ENCODE data around the gene MYO15A.

The MYO15A gene

DNA sequence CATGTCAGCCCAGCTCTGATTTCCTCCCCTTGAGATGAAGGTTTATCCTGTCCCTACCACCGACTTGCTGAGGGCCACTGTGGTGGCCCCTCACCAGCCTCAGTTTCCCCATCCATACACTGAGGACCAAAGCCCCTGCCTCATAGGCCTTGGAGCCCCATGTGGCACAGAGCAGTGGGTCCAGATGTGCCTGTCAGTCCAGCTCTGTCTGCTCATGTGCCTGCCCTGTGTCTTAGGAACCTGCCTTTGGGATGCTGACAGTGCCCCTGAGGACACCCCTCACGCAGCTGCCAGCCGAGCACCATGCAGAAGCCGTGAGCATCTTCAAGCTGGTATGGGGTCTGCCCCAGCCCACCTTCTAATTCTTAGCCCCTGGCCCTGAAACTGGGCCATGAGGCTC lies 35.7 kb downstream of the MYO15A start:
- H3K4me3 ChIP-seq (ENCODE audit: low read length in 2 of 2): no peak overlapping the region
- H3K27me3 ChIP-seq (ENCODE audit: control insufficient read depth in 2 of 2, insufficient read depth in 2 of 2, low read length in 2 of 2): peaks cover 0 to 4% of the 10 kb centered on the region in 2 donors
- no peaks in the 10 kb centered on the region for H3K9me3 ChIP-seq (ENCODE audit: control insufficient read depth in 2 of 2, low read length in 2 of 2)
- H3K27ac ChIP-seq (ENCODE audit: low read depth in 2 of 2, low read length in 2 of 2): no peak overlapping the region
- H3K9ac ChIP-seq (ENCODE audit: low read depth in 1 of 2, low read length in 2 of 2): no peak overlapping the region
- H3K4me1 ChIP-seq (ENCODE audit: control insufficient read depth in 2 of 2, insufficient read depth in 2 of 2, low read length in 2 of 2): no peaks in the 10 kb centered on the region
- H3K36me3 ChIP-seq (ENCODE audit: control insufficient read depth in 2 of 2, insufficient read depth in 2 of 2, low read length in 2 of 2): no peaks in the 10 kb centered on the region

DNA sequence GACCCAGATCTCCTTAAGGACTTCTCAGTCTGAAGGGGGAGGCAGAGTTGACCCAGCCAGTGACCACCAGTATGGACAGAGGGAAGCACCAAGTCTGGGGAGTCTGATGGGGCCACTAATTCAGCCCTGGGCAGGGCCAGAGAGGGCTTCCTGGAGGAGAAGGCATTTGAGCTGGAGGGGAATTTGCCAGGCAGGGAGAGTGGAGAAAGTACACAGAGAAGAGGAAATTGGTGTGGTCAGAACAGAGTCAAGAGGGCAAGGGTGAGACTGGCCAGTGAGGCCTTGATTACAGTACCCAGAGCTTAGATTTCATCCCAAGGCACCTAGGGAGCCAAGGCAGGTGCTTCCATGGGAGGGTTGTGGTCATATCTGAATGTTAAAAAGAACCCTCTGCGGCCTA lies 36.3 kb downstream of the MYO15A start:
- no peak overlapping the region for H3K27ac ChIP-seq (ENCODE audit: low read depth in 2 of 2, low read length in 2 of 2)
- H3K9ac ChIP-seq (ENCODE audit: low read depth in 1 of 2, low read length in 2 of 2): no peak overlapping the region
- H3K4me3 ChIP-seq (ENCODE audit: low read length in 2 of 2): no peak overlapping the region
- no peaks in the 10 kb centered on the region for H3K9me3 ChIP-seq (ENCODE audit: control insufficient read depth in 2 of 2, low read length in 2 of 2)
- H3K36me3 ChIP-seq (ENCODE audit: control insufficient read depth in 2 of 2, insufficient read depth in 2 of 2, low read length in 2 of 2): no peaks in the 10 kb centered on the region
- H3K4me1 ChIP-seq (ENCODE audit: control insufficient read depth in 2 of 2, insufficient read depth in 2 of 2, low read length in 2 of 2): no peaks in the 10 kb centered on the region
- H3K27me3 ChIP-seq (ENCODE audit: control insufficient read depth in 2 of 2, insufficient read depth in 2 of 2, low read length in 2 of 2): peaks cover 0 to 4% of the 10 kb centered on the region in 2 donors

DNA sequence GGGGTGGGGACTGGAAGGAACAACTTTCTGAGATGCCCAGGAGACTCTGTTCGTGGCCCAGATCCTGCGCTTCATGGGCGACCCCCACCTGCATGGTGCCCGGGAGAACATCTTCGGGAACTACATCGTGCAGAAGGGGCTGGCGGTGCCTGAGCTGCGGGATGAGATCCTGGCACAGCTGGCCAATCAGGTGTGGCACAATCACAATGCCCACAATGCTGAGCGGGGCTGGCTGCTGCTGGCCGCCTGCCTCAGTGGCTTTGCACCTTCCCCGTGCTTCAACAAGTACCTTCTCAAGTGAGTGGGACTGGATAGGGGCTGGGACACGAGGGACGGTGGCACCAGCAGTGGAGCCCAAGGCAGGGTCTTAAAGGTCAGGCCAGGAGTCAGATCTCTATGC lies 37.3 kb downstream of the MYO15A start:
- Histone ChIP-seq H3K9ac (ENCODE audit: low read depth in 1 of 2, low read length in 2 of 2) (no peak overlapping the region), H3K36me3 (ENCODE audit: control insufficient read depth in 2 of 2, insufficient read depth in 2 of 2, low read length in 2 of 2) (no peaks in the 10 kb centered on the region), H3K9me3 (ENCODE audit: control insufficient read depth in 2 of 2, low read length in 2 of 2) (no peaks in the 10 kb centered on the region), H3K27ac (ENCODE audit: low read depth in 2 of 2, low read length in 2 of 2) (no peak overlapping the region), H3K4me3 (ENCODE audit: low read length in 2 of 2) (no peak overlapping the region), H3K4me1 (ENCODE audit: control insufficient read depth in 2 of 2, insufficient read depth in 2 of 2, low read length in 2 of 2) (no peaks in the 10 kb centered on the region), H3K27me3 (ENCODE audit: control insufficient read depth in 2 of 2, insufficient read depth in 2 of 2, low read length in 2 of 2) (peaks cover 0 to 4% of the 10 kb centered on the region in 2 donors)

DNA sequence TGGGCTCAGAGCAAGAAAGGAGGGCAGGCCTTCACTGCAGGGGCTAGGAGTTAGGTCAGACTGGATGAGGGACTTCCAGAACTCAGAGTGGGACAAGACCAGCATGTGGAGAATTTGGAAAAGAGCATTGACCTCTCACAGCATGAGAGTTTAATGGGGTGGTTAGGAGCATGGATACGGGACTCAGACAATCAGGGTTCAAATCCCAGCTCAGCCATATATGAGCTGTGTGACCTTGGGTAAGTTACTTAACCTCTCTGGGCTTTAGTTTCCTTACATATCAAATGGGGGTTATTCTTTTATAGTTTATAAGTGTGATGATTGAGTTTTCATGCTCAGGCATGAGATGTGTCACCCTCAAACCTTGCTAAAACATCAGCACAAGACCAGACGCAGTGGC lies 37.7 kb downstream of the MYO15A start:
- Histone ChIP-seq H3K27me3 (ENCODE audit: control insufficient read depth in 2 of 2, insufficient read depth in 2 of 2, low read length in 2 of 2) (peaks cover 0 to 4% of the 10 kb centered on the region in 2 donors), H3K27ac (ENCODE audit: low read depth in 2 of 2, low read length in 2 of 2) (no peak overlapping the region), H3K36me3 (ENCODE audit: control insufficient read depth in 2 of 2, insufficient read depth in 2 of 2, low read length in 2 of 2) (no peaks in the 10 kb centered on the region), H3K4me1 (ENCODE audit: control insufficient read depth in 2 of 2, insufficient read depth in 2 of 2, low read length in 2 of 2) (no peaks in the 10 kb centered on the region), H3K4me3 (ENCODE audit: low read length in 2 of 2) (no peak overlapping the region), H3K9ac (ENCODE audit: low read depth in 1 of 2, low read length in 2 of 2) (no peak overlapping the region), H3K9me3 (ENCODE audit: control insufficient read depth in 2 of 2, low read length in 2 of 2) (no peaks in the 10 kb centered on the region)

DNA sequence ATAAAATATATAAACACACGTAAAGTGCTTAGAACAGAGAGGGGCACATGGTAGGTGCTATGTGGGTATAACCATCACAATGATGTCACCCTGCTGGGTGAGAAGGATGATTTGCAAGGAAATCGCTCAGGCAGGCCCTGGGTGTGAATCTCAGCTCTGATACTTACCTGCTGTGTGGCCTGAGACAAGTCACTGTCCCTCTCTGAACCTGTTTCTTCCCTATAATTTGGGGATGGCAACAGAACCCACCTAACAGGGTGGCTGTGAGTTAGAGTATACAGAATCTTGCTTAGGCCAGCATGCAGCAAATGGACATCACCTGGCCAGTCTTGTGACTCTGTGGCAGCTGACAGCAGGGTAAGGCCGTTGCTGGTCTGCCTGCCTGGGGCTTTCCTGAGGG lies 38.4 kb downstream of the MYO15A start:
- peaks cover 0 to 4% of the 10 kb centered on the region in 2 donors for H3K27me3 ChIP-seq (ENCODE audit: control insufficient read depth in 2 of 2, insufficient read depth in 2 of 2, low read length in 2 of 2)
- H3K27ac ChIP-seq (ENCODE audit: low read depth in 2 of 2, low read length in 2 of 2): no peak overlapping the region
- H3K4me1 ChIP-seq (ENCODE audit: control insufficient read depth in 2 of 2, insufficient read depth in 2 of 2, low read length in 2 of 2): no peaks in the 10 kb centered on the region
- H3K4me3 ChIP-seq (ENCODE audit: low read length in 2 of 2): no peak overlapping the region
- no peaks in the 10 kb centered on the region for H3K36me3 ChIP-seq (ENCODE audit: control insufficient read depth in 2 of 2, insufficient read depth in 2 of 2, low read length in 2 of 2)
- H3K9ac ChIP-seq (ENCODE audit: low read depth in 1 of 2, low read length in 2 of 2): no peak overlapping the region
- no peaks in the 10 kb centered on the region for H3K9me3 ChIP-seq (ENCODE audit: control insufficient read depth in 2 of 2, low read length in 2 of 2)

DNA sequence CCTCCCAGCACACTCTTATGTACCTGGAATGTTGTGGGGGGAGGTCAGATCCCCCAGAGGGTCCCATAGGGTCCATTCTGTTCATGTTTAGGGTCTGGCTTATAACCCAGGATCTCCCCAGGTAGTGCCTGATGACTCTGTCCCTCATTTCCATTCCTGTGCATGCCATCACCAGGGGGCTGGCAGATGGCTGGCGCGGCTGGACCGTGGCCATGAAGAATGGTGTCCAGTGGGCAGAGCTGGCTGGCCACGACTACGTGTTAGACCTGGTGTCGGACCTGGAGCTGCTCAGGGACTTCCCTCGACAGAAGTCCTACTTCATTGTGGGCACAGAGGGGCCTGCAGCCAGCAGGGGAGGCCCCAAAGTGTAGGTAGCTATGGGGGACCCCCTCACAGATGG lies 40.0 kb downstream of the MYO15A start:
- Histone ChIP-seq H3K36me3 (ENCODE audit: control insufficient read depth in 2 of 2, insufficient read depth in 2 of 2, low read length in 2 of 2) (no peaks in the 10 kb centered on the region), H3K4me1 (ENCODE audit: control insufficient read depth in 2 of 2, insufficient read depth in 2 of 2, low read length in 2 of 2) (peaks cover 4 to 6% of the 10 kb centered on the region in 2 donors), H3K27me3 (ENCODE audit: control insufficient read depth in 2 of 2, insufficient read depth in 2 of 2, low read length in 2 of 2) (no peaks in the 10 kb centered on the region), H3K27ac (ENCODE audit: low read depth in 2 of 2, low read length in 2 of 2) (no peak overlapping the region), H3K9ac (ENCODE audit: low read depth in 1 of 2, low read length in 2 of 2) (no peak overlapping the region), H3K9me3 (ENCODE audit: control insufficient read depth in 2 of 2, low read length in 2 of 2) (no peaks in the 10 kb centered on the region), H3K4me3 (ENCODE audit: low read length in 2 of 2) (no peak overlapping the region)

DNA sequence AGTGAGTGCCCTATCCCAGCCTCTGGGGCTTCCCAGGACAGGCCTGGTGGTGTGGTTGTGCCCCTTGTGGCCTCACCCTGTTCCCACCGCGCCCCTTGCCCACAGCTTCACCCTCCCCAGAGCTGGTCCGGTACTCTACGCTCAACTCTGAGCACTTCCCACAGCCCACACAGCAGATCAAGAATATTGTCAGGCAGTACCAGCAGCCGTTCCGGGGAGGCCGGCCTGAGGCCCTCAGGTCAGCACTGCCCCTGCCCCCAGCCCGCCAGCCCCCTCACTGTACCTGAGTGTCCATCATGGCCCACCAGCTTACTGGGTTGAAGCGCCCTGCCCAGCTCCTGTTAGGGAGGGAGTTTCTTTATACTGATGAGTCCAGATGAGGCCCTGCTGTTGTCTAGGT lies 42.7 kb downstream of the MYO15A start:
- Histone ChIP-seq H3K4me1 (ENCODE audit: control insufficient read depth in 2 of 2, insufficient read depth in 2 of 2, low read length in 2 of 2) (peaks cover 6 to 10% of the 10 kb centered on the region in 2 donors), H3K27ac (ENCODE audit: low read depth in 2 of 2, low read length in 2 of 2) (no peak overlapping the region), H3K4me3 (ENCODE audit: low read length in 2 of 2) (no peak overlapping the region), H3K9ac (ENCODE audit: low read depth in 1 of 2, low read length in 2 of 2) (no peak overlapping the region), H3K9me3 (ENCODE audit: control insufficient read depth in 2 of 2, low read length in 2 of 2) (no peaks in the 10 kb centered on the region), H3K36me3 (ENCODE audit: control insufficient read depth in 2 of 2, insufficient read depth in 2 of 2, low read length in 2 of 2) (no peaks in the 10 kb centered on the region), H3K27me3 (ENCODE audit: control insufficient read depth in 2 of 2, insufficient read depth in 2 of 2, low read length in 2 of 2) (no peaks in the 10 kb centered on the region)

DNA sequence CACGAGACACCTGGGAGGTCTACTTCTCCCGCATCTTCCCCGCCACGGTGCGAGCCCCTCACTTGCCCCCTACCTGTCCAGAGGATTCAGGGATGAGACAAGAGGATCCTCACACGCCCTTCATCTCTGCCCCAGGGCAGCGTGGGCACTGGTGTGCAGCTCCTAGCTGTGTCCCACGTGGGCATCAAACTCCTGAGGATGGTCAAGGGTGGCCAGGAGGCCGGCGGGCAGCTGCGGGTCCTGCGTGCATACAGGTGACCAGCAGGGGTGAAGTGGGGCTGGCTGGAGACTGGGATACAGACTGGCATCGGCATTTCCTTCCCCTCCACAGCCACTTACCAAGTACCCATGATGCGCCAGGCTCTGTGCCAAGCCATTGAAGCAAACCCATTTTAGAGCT lies 46.6 kb downstream of the MYO15A start:
- H3K9me3 ChIP-seq (ENCODE audit: control insufficient read depth in 2 of 2, low read length in 2 of 2): no peaks in the 10 kb centered on the region
- H3K4me3 ChIP-seq (ENCODE audit: low read length in 2 of 2): no peak overlapping the region
- H3K27ac ChIP-seq (ENCODE audit: low read depth in 2 of 2, low read length in 2 of 2): no peak overlapping the region
- H3K4me1 ChIP-seq (ENCODE audit: control insufficient read depth in 2 of 2, insufficient read depth in 2 of 2, low read length in 2 of 2): peaks cover 14 to 16% of the 10 kb centered on the region in 2 donors
- H3K27me3 ChIP-seq (ENCODE audit: control insufficient read depth in 2 of 2, insufficient read depth in 2 of 2, low read length in 2 of 2): no peaks in the 10 kb centered on the region
- H3K9ac ChIP-seq (ENCODE audit: low read depth in 1 of 2, low read length in 2 of 2): no peak overlapping the region
- no peaks in the 10 kb centered on the region for H3K36me3 ChIP-seq (ENCODE audit: control insufficient read depth in 2 of 2, insufficient read depth in 2 of 2, low read length in 2 of 2)

DNA sequence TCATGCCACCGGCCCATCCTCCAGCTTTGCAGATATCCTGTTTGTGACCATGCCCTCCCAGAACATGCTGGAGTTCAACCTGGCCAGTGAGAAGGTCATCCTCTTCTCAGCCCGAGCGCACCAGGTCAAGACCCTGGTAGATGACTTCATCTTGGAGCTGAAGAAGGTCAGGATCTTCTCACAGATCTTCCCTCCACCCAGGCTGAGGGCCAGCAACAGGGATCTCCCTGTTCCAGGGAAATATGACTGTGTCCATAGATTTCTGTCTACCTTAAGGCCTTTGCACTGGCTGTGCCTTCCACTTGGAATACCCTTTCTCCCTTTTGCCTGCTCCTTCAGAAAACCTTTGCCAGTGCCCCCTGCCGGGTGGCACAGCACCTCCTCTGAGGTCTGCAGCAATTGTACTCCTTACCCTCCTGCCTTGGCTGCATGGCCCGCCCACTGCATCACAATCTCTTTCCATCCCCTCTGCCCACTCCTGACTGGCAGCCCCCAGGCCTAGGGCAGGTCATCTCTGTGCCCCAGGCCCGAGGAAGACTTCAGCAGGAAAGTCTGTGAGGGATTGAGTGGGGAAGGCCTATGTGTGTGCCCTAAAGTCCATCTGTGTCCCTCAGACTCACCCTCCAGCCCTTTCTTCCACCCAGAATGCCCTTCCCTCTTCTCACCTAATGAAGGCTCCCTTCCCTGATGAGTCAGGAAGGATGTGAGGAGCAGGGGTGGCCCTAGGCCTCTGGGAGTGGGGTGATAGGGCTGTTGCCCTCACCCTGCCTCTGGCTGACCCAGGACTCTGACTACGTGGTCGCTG lies 47.8 kb downstream of the MYO15A start:
- no peaks in the 10 kb centered on the region for H3K9me3 ChIP-seq (ENCODE audit: control insufficient read depth in 2 of 2, low read length in 2 of 2)
- no peaks in the 10 kb centered on the region for H3K27me3 ChIP-seq (ENCODE audit: control insufficient read depth in 2 of 2, insufficient read depth in 2 of 2, low read length in 2 of 2)
- H3K36me3 ChIP-seq (ENCODE audit: control insufficient read depth in 2 of 2, insufficient read depth in 2 of 2, low read length in 2 of 2): no peaks in the 10 kb centered on the region
- no peak overlapping the region for H3K9ac ChIP-seq (ENCODE audit: low read depth in 1 of 2, low read length in 2 of 2)
- H3K4me1 ChIP-seq (ENCODE audit: control insufficient read depth in 2 of 2, insufficient read depth in 2 of 2, low read length in 2 of 2): peaks cover 14 to 16% of the 10 kb centered on the region in 2 donors
- no peak overlapping the region for H3K4me3 ChIP-seq (ENCODE audit: low read length in 2 of 2)
- no peak overlapping the region for H3K27ac ChIP-seq (ENCODE audit: low read depth in 2 of 2, low read length in 2 of 2)

DNA sequence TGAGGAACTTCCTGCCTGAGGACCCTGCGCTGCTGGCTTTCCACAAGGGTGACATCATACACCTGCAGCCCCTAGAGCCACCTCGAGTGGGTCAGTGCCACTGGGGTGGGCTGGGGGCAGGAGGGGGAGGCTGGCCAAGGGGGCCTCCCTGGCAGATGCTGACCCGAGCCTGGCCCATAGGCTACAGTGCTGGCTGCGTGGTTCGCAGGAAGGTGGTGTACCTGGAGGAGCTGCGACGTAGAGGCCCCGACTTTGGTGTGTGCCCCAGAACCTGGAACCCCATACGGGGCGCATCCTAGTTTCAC lies 48.4 kb downstream of the MYO15A start:
- Histone ChIP-seq H3K4me3 (ENCODE audit: low read length in 2 of 2) (no peak overlapping the region), H3K9me3 (ENCODE audit: control insufficient read depth in 2 of 2, low read length in 2 of 2) (no peaks in the 10 kb centered on the region), H3K36me3 (ENCODE audit: control insufficient read depth in 2 of 2, insufficient read depth in 2 of 2, low read length in 2 of 2) (no peaks in the 10 kb centered on the region), H3K9ac (ENCODE audit: low read depth in 1 of 2, low read length in 2 of 2) (no peak overlapping the region), H3K27me3 (ENCODE audit: control insufficient read depth in 2 of 2, insufficient read depth in 2 of 2, low read length in 2 of 2) (no peaks in the 10 kb centered on the region), H3K4me1 (ENCODE audit: control insufficient read depth in 2 of 2, insufficient read depth in 2 of 2, low read length in 2 of 2) (peaks cover 14 to 16% of the 10 kb centered on the region in 2 donors), H3K27ac (ENCODE audit: low read depth in 2 of 2, low read length in 2 of 2) (no peak overlapping the region)

Data from mucosa of rectum (tissue), 2 donors.